GM12873 (cell line): ENCODE results near the gene AQP6.

Experiments used
- TF ChIP-seq, protein P1 (sequence below): IDR thresholded peaks from 2 replicates; pipeline ENCODE4 v1.5.1; 2012; ENCODE audit warnings: low read depth, mild to moderate bottlenecking, moderate library complexity, low read length, control low read depth; ENCODE audit not compliant: insufficient read depth; ENCODE audit errors: missing control alignments

AQP6 gene

GRCh38 chr12:49984476-49985359 lies 12.0 kb downstream of the AQP6 start:
- TF ChIP-seq, protein P1, sequence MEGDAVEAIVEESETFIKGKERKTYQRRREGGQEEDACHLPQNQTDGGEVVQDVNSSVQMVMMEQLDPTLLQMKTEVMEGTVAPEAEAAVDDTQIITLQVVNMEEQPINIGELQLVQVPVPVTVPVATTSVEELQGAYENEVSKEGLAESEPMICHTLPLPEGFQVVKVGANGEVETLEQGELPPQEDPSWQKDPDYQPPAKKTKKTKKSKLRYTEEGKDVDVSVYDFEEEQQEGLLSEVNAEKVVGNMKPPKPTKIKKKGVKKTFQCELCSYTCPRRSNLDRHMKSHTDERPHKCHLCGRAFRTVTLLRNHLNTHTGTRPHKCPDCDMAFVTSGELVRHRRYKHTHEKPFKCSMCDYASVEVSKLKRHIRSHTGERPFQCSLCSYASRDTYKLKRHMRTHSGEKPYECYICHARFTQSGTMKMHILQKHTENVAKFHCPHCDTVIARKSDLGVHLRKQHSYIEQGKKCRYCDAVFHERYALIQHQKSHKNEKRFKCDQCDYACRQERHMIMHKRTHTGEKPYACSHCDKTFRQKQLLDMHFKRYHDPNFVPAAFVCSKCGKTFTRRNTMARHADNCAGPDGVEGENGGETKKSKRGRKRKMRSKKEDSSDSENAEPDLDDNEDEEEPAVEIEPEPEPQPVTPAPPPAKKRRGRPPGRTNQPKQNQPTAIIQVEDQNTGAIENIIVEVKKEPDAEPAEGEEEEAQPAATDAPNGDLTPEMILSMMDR: no peak

GRCh38 chr12:49985981-49986380 lies 13.2 kb downstream of the AQP6 start:
- TF ChIP-seq, protein P1: no peak

- TF ChIP-seq, protein P1: no peak
Observed at GRCh38 chr12:49987625-49988303, 15.0 kb downstream of the AQP6 start.

DNA sequence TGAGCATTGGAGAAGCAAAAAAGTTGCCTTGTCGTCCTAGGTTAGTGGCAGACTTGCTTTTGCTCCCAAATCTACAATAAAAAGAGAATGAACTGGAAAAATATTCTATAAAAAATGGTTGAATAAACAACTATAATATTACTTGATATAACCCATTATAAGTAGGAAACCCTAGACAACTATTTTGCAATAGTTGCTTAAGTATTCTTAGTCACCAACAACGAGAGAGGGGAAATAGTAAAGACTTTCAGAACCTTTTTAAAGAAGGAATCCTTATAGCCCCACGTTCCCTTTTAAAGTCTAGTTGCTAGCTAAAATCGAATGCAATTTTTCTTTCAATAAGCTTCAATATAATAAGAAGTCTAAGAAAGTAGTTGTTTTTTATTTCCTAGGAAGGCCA lies 17.5 kb downstream of the AQP6 start:
- TF ChIP-seq, protein P1: no peak

GRCh38 chr12:49998453-49998852 lies 25.7 kb downstream of the AQP6 start:
- TF ChIP-seq, protein P1: no peak

- TF ChIP-seq, protein P1: no peak
Observed at GRCh38 chr12:50003595-50003994, 30.8 kb downstream of the AQP6 start.

DNA sequence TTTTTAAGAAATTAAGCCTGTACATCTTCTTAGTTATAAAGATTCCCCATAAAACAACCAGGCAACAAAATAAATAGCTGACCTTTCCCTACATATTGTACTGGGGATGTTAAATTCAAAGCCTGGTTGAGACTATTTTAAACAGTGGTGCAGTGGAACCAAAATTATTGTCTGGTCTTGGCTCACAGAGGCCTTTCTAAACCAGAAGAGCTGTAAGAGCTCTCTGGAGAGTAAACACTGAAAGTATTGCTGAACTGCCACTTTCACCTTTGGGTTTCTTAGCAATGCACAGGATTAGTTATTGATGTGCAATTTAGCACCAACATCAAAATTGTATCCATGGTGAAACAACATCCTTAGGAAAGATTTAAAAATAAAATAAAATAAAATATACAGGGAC lies 31.9 kb downstream of the AQP6 start:
- TF ChIP-seq, protein P1: no peak
